B cell (primary cell): Measurements from ENCODE around the gene TTYH3.

ENCODE experiments used
- CTCF ChIP-seq: fragments of 200-600 bp; IDR thresholded peaks from one replicate; pipeline ENCODE4 v1.8.0; 2022; ENCODE audit warnings: antibody characterized with exemption, mild to moderate bottlenecking
- EZH2 ChIP-seq: IDR thresholded peaks from 2 replicates; pipeline ENCODE4 v1.6.1; 2012; ENCODE audit warnings: borderline replicate concordance, low read depth, mild to moderate bottlenecking, moderate library complexity, low read length; ENCODE audit not compliant: insufficient read depth, poor library complexity, severe bottlenecking

DNA sequence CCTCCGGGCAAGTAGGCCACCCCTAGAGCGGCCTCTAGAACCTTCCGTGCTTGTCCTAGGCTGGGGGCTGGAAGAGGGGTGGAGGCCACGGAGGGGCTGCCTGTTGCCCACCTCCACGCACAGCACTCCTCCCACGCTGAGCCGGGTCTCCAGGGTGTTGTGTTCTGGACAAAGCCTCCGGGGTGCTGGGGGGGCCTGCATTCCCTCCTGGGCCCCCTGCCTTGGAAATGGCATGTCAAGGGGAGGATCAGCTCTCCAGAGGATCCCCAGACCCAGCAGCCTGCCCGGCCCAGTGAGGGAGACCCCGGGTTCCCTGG lies 8.1 kb upstream of the TTYH3 start:
- TF ChIP-seq CTCF (no peak), EZH2 (no peak)
